Measurements from ENCODE around the gene GLUL.

Gene GLUL

GRCh38 chr1:182392050-182393028 is 749 bp upstream of the GLUL start (continued):
- peak; percentile 28; the same call in 1 of the 2 replicates for TF ChIP-seq ZBTB11 (tag by site-specific recombination; conservative IDR thresholded peaks at IDR 0.05; ENCODE audit: low read depth)
- 0 out of 2 replicates have a peak, but pooled peaks have one; percentile 0 for TF ChIP-seq KLF9 (tag by site-specific recombination; IDR thresholded peaks at IDR 0.05; ENCODE audit: low read depth)
- peak; percentile 65 for TF ChIP-seq GLIS1 (tag by site-specific recombination; IDR thresholded peaks at IDR 0.05)
- no peak for TF ChIP-seq ZBTB7A (tag by site-specific recombination; IDR thresholded peaks at IDR 0.05; ENCODE audit: low read depth)
- no peak for TF ChIP-seq ZNF280C (tag by site-specific recombination; IDR thresholded peaks at IDR 0.05)
- no peak for TF ChIP-seq ZNF302 (tag by site-specific recombination; IDR thresholded peaks at IDR 0.05; ENCODE audit: low read depth)
- TF ChIP-seq ZNF211 (tag by site-specific recombination; IDR thresholded peaks at IDR 0.05; ENCODE audit: low read depth): no peak
- no peak for TF ChIP-seq ZNF324 (tag by site-specific recombination; IDR thresholded peaks at IDR 0.05)
- TF ChIP-seq ZEB2 (tag by site-specific recombination; IDR thresholded peaks at IDR 0.05): peak; percentile 13; the same call in 1 of the 2 replicates
- TF ChIP-seq PRDM4 (tag by site-specific recombination; IDR thresholded peaks at IDR 0.05): 0 out of 2 replicates have a peak, but pooled peaks have one; percentile 12
- TF ChIP-seq ZFP41 (tag by site-specific recombination; IDR thresholded peaks at IDR 0.05; ENCODE audit: borderline replicate concordance): no peak
- TF ChIP-seq ZNF776 (tag by site-specific recombination; IDR thresholded peaks at IDR 0.05; ENCODE audit: borderline replicate concordance): no peak
- no peak for TF ChIP-seq ZNF837 (tag by site-specific recombination; IDR thresholded peaks at IDR 0.05)
- TF ChIP-seq YY1 (tag by site-specific recombination; IDR thresholded peaks at IDR 0.05): no peak
- no peak for TF ChIP-seq GLI4 (tag by site-specific recombination; IDR thresholded peaks at IDR 0.05)
- TF ChIP-seq ZNF76 (tag by site-specific recombination; IDR thresholded peaks at IDR 0.05; ENCODE audit: borderline replicate concordance, low read depth): 0 out of 2 replicates have a peak, but pooled peaks have one; percentile 43
- TF ChIP-seq ZBTB26 (tag by site-specific recombination; optimal IDR thresholded peaks at IDR 0.05): peak; percentile 50
- TF ChIP-seq ZNF645 (tag by site-specific recombination; IDR thresholded peaks at IDR 0.05): no peak
- TF ChIP-seq ZFHX2 (tag by site-specific recombination; conservative IDR thresholded peaks at IDR 0.05): peak; percentile 55
- TF ChIP-seq ZSCAN30 (tag by site-specific recombination; IDR thresholded peaks at IDR 0.05): peak; percentile 13; the same call in 1 of the 2 replicates
- TF ChIP-seq ZNF16 (tag by site-specific recombination; IDR thresholded peaks at IDR 0.05; ENCODE audit: low read depth): no peak
- TF ChIP-seq ZNF391 (tag by site-specific recombination; IDR thresholded peaks at IDR 0.05; ENCODE audit: borderline replicate concordance, low read depth): 0 out of 2 replicates have a peak, but pooled peaks have one; percentile 24
- TF ChIP-seq MZF1 (tag by site-specific recombination; IDR thresholded peaks at IDR 0.05; ENCODE audit: borderline replicate concordance): 0 out of 2 replicates have a peak, but pooled peaks have one; percentile 18
- no peak for TF ChIP-seq ZNF274 (IDR thresholded peaks at IDR 0.05; ENCODE audit: low read length)
- TF ChIP-seq ZNF274 (tag by site-specific recombination; IDR thresholded peaks at IDR 0.05; ENCODE audit: borderline replicate concordance): no peak
- 0 out of 2 replicates have a peak, but pooled peaks have one; percentile 15 for TF ChIP-seq ZNF580 (tag by site-specific recombination; IDR thresholded peaks at IDR 0.05)
- TF ChIP-seq ZNF558 (tag by site-specific recombination; IDR thresholded peaks at IDR 0.05): no peak

All from HEK293 (cell line).